Measurements from ENCODE around the gene RPL21.
A peak's percentile ranks its signal among the peaks of the same experiment; 100 is the strongest.
"Not testable (repeated sequence)": the region's sequence is repeated elsewhere in the genome, so short reads cannot be mapped to it uniquely, and the experiment has no call there.

The RPL21 gene

GRCh38 chr13:27251166-27252091 lies at the start of gene RPL21:
Gene RPL21, plus strand, starts transcription at chr13:27251558. Its CDS starts 2,219 bp downstream, at chr13:27253777.
- DNase-seq: peak; percentile 91 to 92

GRCh38 chr13:27201661-27202060 lies 49.7 kb upstream of the RPL21 start:
- DNase-seq: no peak

GRCh38 chr13:27203186-27203585 lies 48.2 kb upstream of the RPL21 start:
- no peak for DNase-seq

GRCh38 chr13:27203854-27204253 lies 47.5 kb upstream of the RPL21 start:
- no peak for DNase-seq

GRCh38 chr13:27208514-27208913 lies 42.8 kb upstream of the RPL21 start:
- DNase-seq: no peak

GRCh38 chr13:27211271-27211670 lies 40.1 kb upstream of the RPL21 start:
- no peak for DNase-seq

- no peak for DNase-seq
These were observed 39.5 kb upstream of the RPL21 start for GRCh38 chr13:27211771-27212364.

- not testable (repeated sequence) for DNase-seq
These were observed 38.0 kb upstream of the RPL21 start for GRCh38 chr13:27213386-27213785.

GRCh38 chr13:27217791-27218190 lies 33.6 kb upstream of the RPL21 start:
- DNase-seq: not testable (repeated sequence)

- not testable (repeated sequence) for DNase-seq
These were observed 32.5 kb upstream of the RPL21 start for GRCh38 chr13:27218861-27219260.

- no peak for DNase-seq
These were observed 31.7 kb upstream of the RPL21 start for GRCh38 chr13:27219611-27220010.

GRCh38 chr13:27222100-27222499 lies 29.3 kb upstream of the RPL21 start:
- DNase-seq: not testable (repeated sequence)

GRCh38 chr13:27226991-27227390 lies 24.4 kb upstream of the RPL21 start:
- no peak for DNase-seq

- no peak for DNase-seq
These were observed 23.2 kb upstream of the RPL21 start for GRCh38 chr13:27228131-27228530.

- no peak for DNase-seq
These were observed 21.7 kb upstream of the RPL21 start for GRCh38 chr13:27229642-27230041.

GRCh38 chr13:27233964-27234363 lies 17.4 kb upstream of the RPL21 start:
- DNase-seq: no peak

- no peak for DNase-seq
These were observed 14.9 kb upstream of the RPL21 start for GRCh38 chr13:27236478-27236877.

GRCh38 chr13:27242702-27243101 lies 8.7 kb upstream of the RPL21 start:
- DNase-seq: no peak

GRCh38 chr13:27245610-27246009 lies 5.7 kb upstream of the RPL21 start:
- DNase-seq: no peak

GRCh38 chr13:27250833-27251165 lies 559 bp upstream of the RPL21 start:
- no peak for DNase-seq

GRCh38 chr13:27252467-27252866 lies 1.1 kb downstream of the RPL21 start:
- DNase-seq: no peak

- DNase-seq: no peak
These were observed 5.8 kb downstream of the RPL21 start for GRCh38 chr13:27257233-27257568.

- peak in 1 of 2 experiments; percentile 16 for DNase-seq
These were observed 6.4 kb downstream of the RPL21 start for GRCh38 chr13:27257648-27258253.
